ENCODE data around the gene ANKRD6.

ANKRD6 gene

GRCh38 chr6:89400912-89401399, 32.0 kb upstream of the ANKRD6 start:
- no peaks in the 10 kb centered on the region for H3K36me3 Mint-ChIP-seq (ENCODE audit: low read depth)
- no peak for TF ChIP-seq CTCF (IDR thresholded peaks at IDR 0.05; ENCODE audit: unreplicated experiment in 3 of 3)
- H3K4me1 Mint-ChIP-seq, result peaks cover 12% of the 10 kb centered on the region
- no peak overlapping the region for H3K4me3 Mint-ChIP-seq
- no peaks in the 10 kb centered on the region for H3K9me3 Mint-ChIP-seq
- peak overlapping the region in 1 of 3 experiments; percentile 31 for H3K27ac Mint-ChIP-seq
- no peaks in the 10 kb centered on the region for H3K27me3 Mint-ChIP-seq (ENCODE audit: low read depth)

GRCh38 chr6:89402776-89403175, 30.2 kb upstream of the ANKRD6 start:
- peaks cover 26% of the 10 kb centered on the region for H3K4me1 Mint-ChIP-seq
- H3K36me3 Mint-ChIP-seq (ENCODE audit: low read depth), result no peaks in the 10 kb centered on the region
- H3K27ac Mint-ChIP-seq, result no peak overlapping the region
- no peaks in the 10 kb centered on the region for H3K27me3 Mint-ChIP-seq (ENCODE audit: low read depth)
- TF ChIP-seq CTCF (IDR thresholded peaks at IDR 0.05; ENCODE audit: unreplicated experiment in 3 of 3), result no peak
- no peaks in the 10 kb centered on the region for H3K9me3 Mint-ChIP-seq
- no peak overlapping the region for H3K4me3 Mint-ChIP-seq

- Mint-ChIP-seq H3K9me3 (no peaks in the 10 kb centered on the region), H3K4me1 (peaks cover 34% of the 10 kb centered on the region), H3K36me3 (ENCODE audit: low read depth) (no peaks in the 10 kb centered on the region), H3K27ac (no peak overlapping the region), H3K4me3 (no peak overlapping the region), H3K27me3 (ENCODE audit: low read depth) (no peaks in the 10 kb centered on the region)
- no peak for TF ChIP-seq CTCF (IDR thresholded peaks at IDR 0.05; ENCODE audit: unreplicated experiment in 3 of 3)
Observed at GRCh38 chr6:89404512-89404911, 28.4 kb upstream of the ANKRD6 start.

- Mint-ChIP-seq H3K27ac (no peak overlapping the region), H3K36me3 (ENCODE audit: low read depth) (no peaks in the 10 kb centered on the region), H3K4me1 (peaks cover 38% of the 10 kb centered on the region), H3K27me3 (ENCODE audit: low read depth) (peaks cover 4% of the 10 kb centered on the region), H3K4me3 (no peak overlapping the region), H3K9me3 (no peaks in the 10 kb centered on the region)
- no peak for TF ChIP-seq CTCF (IDR thresholded peaks at IDR 0.05; ENCODE audit: unreplicated experiment in 3 of 3)
Observed at GRCh38 chr6:89406141-89406540, 26.8 kb upstream of the ANKRD6 start.

GRCh38 chr6:89409461-89410035, 23.4 kb upstream of the ANKRD6 start:
- Mint-ChIP-seq H3K4me1 (peaks cover 44% of the 10 kb centered on the region), H3K27me3 (ENCODE audit: low read depth) (peaks cover 20% of the 10 kb centered on the region), H3K9me3 (no peaks in the 10 kb centered on the region), H3K36me3 (ENCODE audit: low read depth) (no peaks in the 10 kb centered on the region), H3K27ac (peak overlapping the region in 2 of 3 experiments; percentile 63 to 71), H3K4me3 (peak overlapping the region; percentile 86 to 94 (median 89))
- TF ChIP-seq CTCF (IDR thresholded peaks at IDR 0.05; ENCODE audit: unreplicated experiment in 3 of 3), result no peak

GRCh38 chr6:89410231-89410761, 22.7 kb upstream of the ANKRD6 start:
- Mint-ChIP-seq H3K36me3 (ENCODE audit: low read depth) (no peaks in the 10 kb centered on the region), H3K9me3 (no peaks in the 10 kb centered on the region), H3K27me3 (ENCODE audit: low read depth) (peaks cover 20% of the 10 kb centered on the region), H3K4me1 (peaks cover 47% of the 10 kb centered on the region), H3K4me3 (peak overlapping the region; percentile 86 to 94 (median 89)), H3K27ac (peak overlapping the region; percentile 60 to 93 (median 82))
- TF ChIP-seq CTCF (IDR thresholded peaks at IDR 0.05; ENCODE audit: unreplicated experiment in 3 of 3), result no peak

All from nephron (organoid).